ENCODE results near the gene TNS1. TPM values are rescaled to one million over a fixed set of nuclear protein-coding genes. Genes with fewer than 3 reads are reported as not detected.

The TNS1 gene
- total RNA-seq, 1 donor from 2014 or later, result 227 TPM

GRCh38 chr2:217911283-217912097 lies 91.3 kb downstream of the TNS1 start:
- Mint-ChIP-seq H3K27me3 (ENCODE audit: low read depth) (no peaks in the 10 kb centered on the region), H3K4me3 (ENCODE audit: unreplicated experiment) (no peak overlapping the region), H3K27ac (ENCODE audit: unreplicated experiment) (peak overlapping the region; percentile 68), H3K9me3 (ENCODE audit: low read depth) (no peaks in the 10 kb centered on the region), H3K36me3 (ENCODE audit: low read depth) (peaks cover 18% of the 10 kb centered on the region), H3K4me1 (ENCODE audit: low read depth) (peaks cover 85% of the 10 kb centered on the region)
- no peak for TF ChIP-seq CTCF (IDR thresholded peaks at IDR 0.05)
- DNase-seq (ENCODE audit: low spot score), result no peak

GRCh38 chr2:217910875-217911212 lies 92.0 kb downstream of the TNS1 start:
- TF ChIP-seq CTCF (IDR thresholded peaks at IDR 0.05), result no peak
- Mint-ChIP-seq H3K27ac (ENCODE audit: unreplicated experiment) (peak overlapping the region; percentile 61), H3K36me3 (ENCODE audit: low read depth) (peaks cover 17% of the 10 kb centered on the region), H3K27me3 (ENCODE audit: low read depth) (no peaks in the 10 kb centered on the region), H3K4me3 (ENCODE audit: unreplicated experiment) (no peak overlapping the region), H3K4me1 (ENCODE audit: low read depth) (peaks cover 84% of the 10 kb centered on the region), H3K9me3 (ENCODE audit: low read depth) (no peaks in the 10 kb centered on the region)
- no peak for DNase-seq (ENCODE audit: low spot score)

- Mint-ChIP-seq H3K36me3 (ENCODE audit: low read depth) (peaks cover 11% of the 10 kb centered on the region), H3K4me1 (ENCODE audit: low read depth) (peaks cover 91% of the 10 kb centered on the region), H3K9me3 (ENCODE audit: low read depth) (no peaks in the 10 kb centered on the region), H3K27ac (ENCODE audit: unreplicated experiment) (peak overlapping the region; percentile 83), H3K27me3 (ENCODE audit: low read depth) (no peaks in the 10 kb centered on the region), H3K4me3 (ENCODE audit: unreplicated experiment) (no peak overlapping the region)
- TF ChIP-seq CTCF (IDR thresholded peaks at IDR 0.05), result peak; percentile 14
- DNase-seq (ENCODE audit: low spot score), result peak; percentile 47
Measured at GRCh38 chr2:217909156-217909820, 93.5 kb downstream of the TNS1 start.

- TF ChIP-seq CTCF (IDR thresholded peaks at IDR 0.05), result no peak
- Mint-ChIP-seq H3K27me3 (ENCODE audit: low read depth) (no peaks in the 10 kb centered on the region), H3K4me3 (ENCODE audit: unreplicated experiment) (no peak overlapping the region), H3K36me3 (ENCODE audit: low read depth) (peaks cover 6% of the 10 kb centered on the region), H3K27ac (ENCODE audit: unreplicated experiment) (peak overlapping the region; percentile 2), H3K4me1 (ENCODE audit: low read depth) (peaks cover 91% of the 10 kb centered on the region), H3K9me3 (ENCODE audit: low read depth) (no peaks in the 10 kb centered on the region)
- DNase-seq (ENCODE audit: low spot score), result peak; percentile 48
Measured at GRCh38 chr2:217908544-217908943, 94.3 kb downstream of the TNS1 start.

GRCh38 chr2:217907266-217907665 lies 95.5 kb downstream of the TNS1 start:
- no peak overlapping the region for H3K4me3 Mint-ChIP-seq (ENCODE audit: unreplicated experiment)
- H3K4me1 Mint-ChIP-seq (ENCODE audit: low read depth), result peaks cover 91% of the 10 kb centered on the region
- no peaks in the 10 kb centered on the region for H3K27me3 Mint-ChIP-seq (ENCODE audit: low read depth)
- H3K36me3 Mint-ChIP-seq (ENCODE audit: low read depth), result peaks cover 9% of the 10 kb centered on the region
- H3K27ac Mint-ChIP-seq (ENCODE audit: unreplicated experiment), result peak overlapping the region; percentile 81
- no peaks in the 10 kb centered on the region for H3K9me3 Mint-ChIP-seq (ENCODE audit: low read depth)
- TF ChIP-seq CTCF (IDR thresholded peaks at IDR 0.05), result no peak
- DNase-seq (ENCODE audit: low spot score), result peak; percentile 61
